WTC11 (cell line): ENCODE data around the gene PPARA. TPM values are rescaled to one million over a fixed set of nuclear protein-coding genes. Genes with fewer than 3 reads are reported as not detected.

Experiments
- ATF3 ChIP-seq: sonication (generic); formaldehyde crosslinking; conservative IDR thresholded peaks from 2 replicates; pipeline ENCODE4 v1.8.1; 2022; ENCODE audit warnings: mild to moderate bottlenecking, missing genetic modification reagents
- ATF6 ChIP-seq: sonication (generic); formaldehyde crosslinking; IDR thresholded peaks from 2 replicates; pipeline ENCODE4 v1.8.1; 2023; ENCODE audit warnings: mild to moderate bottlenecking, missing genetic modification reagents
- CREB1 ChIP-seq: sonication (generic); formaldehyde crosslinking; IDR thresholded peaks from 2 replicates; pipeline ENCODE4 v1.8.0; 2023; ENCODE audit warnings: mild to moderate bottlenecking, missing genetic modification reagents
- CTCF ChIP-seq: fragments of 200-600 bp; IDR thresholded peaks from 2 replicates; pipeline ENCODE4 v1.8.0; 2022; ENCODE audit warnings: antibody characterized with exemption
- EMX1 ChIP-seq: fragments of 250-450 bp; sonication (Bioruptor Pico); IDR thresholded peaks from 2 replicates; pipeline ENCODE4 v1.8.0; 2021; ENCODE audit warnings: mild to moderate bottlenecking
- ETV6 ChIP-seq: sonication (generic); formaldehyde crosslinking; IDR thresholded peaks from 2 replicates; pipeline ENCODE4 v1.8.1; 2022; ENCODE audit warnings: mild to moderate bottlenecking, missing genetic modification reagents
- FOXJ3 ChIP-seq: sonication (generic); formaldehyde crosslinking; IDR thresholded peaks from 2 replicates; pipeline ENCODE4 v1.9.0; 2021; ENCODE audit warnings: missing genetic modification reagents, mild to moderate bottlenecking, borderline replicate concordance
- MXD4 ChIP-seq: fragments of 250-450 bp; sonication (Bioruptor Pico); IDR thresholded peaks from 2 replicates; pipeline ENCODE4 v1.8.0; 2021; ENCODE audit warnings: mild to moderate bottlenecking, moderate library complexity, borderline replicate concordance
- NFATC4 ChIP-seq: fragments of 250-450 bp; sonication (Bioruptor Pico); IDR thresholded peaks from 2 replicates; pipeline ENCODE4 v1.9.0; 2021; ENCODE audit warnings: mild to moderate bottlenecking
- OVOL2 ChIP-seq: fragments of 250-450 bp; sonication (Bioruptor Pico); IDR thresholded peaks from 2 replicates; pipeline ENCODE4 v1.9.0; 2021; ENCODE audit warnings: mild to moderate bottlenecking, borderline replicate concordance
- PRRX2 ChIP-seq: fragments of 250-450 bp; sonication (Bioruptor Pico); IDR thresholded peaks from 2 replicates; pipeline ENCODE4 v1.8.0; 2021; ENCODE audit warnings: mild to moderate bottlenecking
- SMAD3 ChIP-seq: sonication (generic); formaldehyde crosslinking; IDR thresholded peaks from 2 replicates; pipeline ENCODE4 v1.8.0; 2022; ENCODE audit warnings: missing genetic modification reagents, mild to moderate bottlenecking, borderline replicate concordance
- TP53 ChIP-seq: sonication (generic); formaldehyde crosslinking; IDR thresholded peaks from 2 replicates; pipeline ENCODE4 v1.8.1; 2023; ENCODE audit warnings: mild to moderate bottlenecking, missing genetic modification reagents
- ZBTB21 ChIP-seq: sonication (generic); formaldehyde crosslinking; IDR thresholded peaks from 2 replicates; pipeline ENCODE4 v1.8.1; 2023; ENCODE audit warnings: mild to moderate bottlenecking, missing genetic modification reagents, borderline replicate concordance
- ZNF138 ChIP-seq: sonication (generic); formaldehyde crosslinking; conservative IDR thresholded peaks from 2 replicates; pipeline ENCODE4 v1.8.1; 2022; ENCODE audit warnings: mild to moderate bottlenecking, moderate library complexity, missing genetic modification reagents
- ZNF219 ChIP-seq: sonication (generic); formaldehyde crosslinking; IDR thresholded peaks from 2 replicates; pipeline ENCODE4 v1.8.0; 2023; ENCODE audit warnings: missing genetic modification reagents, mild to moderate bottlenecking, borderline replicate concordance
- ZNF232 ChIP-seq: sonication (generic); formaldehyde crosslinking; IDR thresholded peaks from 2 replicates; pipeline ENCODE4 v1.8.0; 2022; ENCODE audit warnings: mild to moderate bottlenecking, missing genetic modification reagents
- ZNF532 ChIP-seq: fragments of 250-450 bp; sonication (Bioruptor Pico); IDR thresholded peaks from 2 replicates; pipeline ENCODE4 v1.9.0; 2021; ENCODE audit warnings: mild to moderate bottlenecking, borderline replicate concordance
- total RNA-seq: library from RNA; stranded (reverse); gene quantifications from 3 replicates; pipeline ENCODE4 v1.2.3, GENCODE V29; 2021
- TF ChIP-seq, protein P1 (sequence below): fragments of 250-450 bp; sonication (Bioruptor Pico); IDR thresholded peaks from 2 replicates; pipeline ENCODE4 v1.9.0; 2021; ENCODE audit warnings: moderate library complexity, mild to moderate bottlenecking, inconsistent platforms, borderline replicate concordance
- TF ChIP-seq, protein P2 (sequence below): sonication (generic); formaldehyde crosslinking; IDR thresholded peaks from 2 replicates; pipeline ENCODE4 v1.8.0; 2022; ENCODE audit warnings: mild to moderate bottlenecking, missing genetic modification reagents
- TF ChIP-seq, protein P3 (sequence below): sonication (generic); formaldehyde crosslinking; IDR thresholded peaks from 2 replicates; pipeline ENCODE4 v1.8.1; 2022; ENCODE audit warnings: mild to moderate bottlenecking, missing genetic modification reagents, moderate library complexity, borderline replicate concordance
- TF ChIP-seq, protein P4 (sequence below): sonication (generic); formaldehyde crosslinking; IDR thresholded peaks from 2 replicates; pipeline ENCODE4 v1.8.1; 2022; ENCODE audit warnings: low read depth, mild to moderate bottlenecking, moderate library complexity, missing genetic modification reagents, borderline replicate concordance
- TF ChIP-seq, protein P5 (sequence below): sonication (generic); formaldehyde crosslinking; IDR thresholded peaks from 2 replicates; pipeline ENCODE4 v1.8.1; 2023; ENCODE audit warnings: mild to moderate bottlenecking, moderate library complexity, missing genetic modification reagents

Gene PPARA
- total RNA-seq, 1 experiment from 2014 or later: 9.3 TPM

DNA sequence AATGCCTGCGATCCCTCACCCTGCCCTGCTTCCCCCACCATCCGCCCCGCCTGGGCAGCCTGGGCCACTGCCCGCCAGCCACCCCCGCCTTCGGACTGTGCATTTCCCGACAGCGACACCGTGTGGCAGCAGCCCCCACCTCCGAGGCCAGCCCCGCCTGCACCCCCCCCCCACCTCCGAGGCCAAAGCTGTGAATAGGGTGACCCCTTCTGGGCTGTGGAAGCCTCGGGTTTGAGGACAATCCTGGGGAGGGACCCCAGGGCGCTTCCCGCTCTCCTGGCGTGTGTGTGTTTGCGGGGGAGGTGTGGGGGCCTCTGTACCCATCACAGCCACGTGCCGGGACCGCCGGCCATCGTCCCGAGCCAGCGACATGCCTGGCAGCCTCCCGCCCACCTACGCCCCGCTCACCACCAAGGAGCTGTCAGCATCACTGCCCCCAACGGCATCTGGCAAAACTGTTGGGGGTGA, 33.8 kb upstream of the PPARA start (continued):
- TF ChIP-seq, protein P1, sequence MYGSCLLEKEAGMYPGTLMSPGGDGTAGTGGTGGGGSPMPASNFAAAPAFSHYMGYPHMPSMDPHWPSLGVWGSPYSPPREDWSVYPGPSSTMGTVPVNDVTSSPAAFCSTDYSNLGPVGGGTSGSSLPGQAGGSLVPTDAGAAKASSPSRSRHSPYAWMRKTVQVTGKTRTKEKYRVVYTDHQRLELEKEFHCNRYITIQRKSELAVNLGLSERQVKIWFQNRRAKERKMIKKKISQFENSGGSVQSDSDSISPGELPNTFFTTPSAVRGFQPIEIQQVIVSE (CRISPR knock-in tag): no peak
- TF ChIP-seq CREB1 (CRISPR knock-in tag) (no peak), PRRX2 (CRISPR knock-in tag) (no peak), NFATC4 (no peak), ATF3 (CRISPR knock-in tag) (no peak), ATF6 (no peak), CTCF (peak; percentile 49; the same call in 1 of the 2 replicates), SMAD3 (no peak), TP53 (CRISPR knock-in tag) (0 out of 2 replicates have a peak, but pooled peaks have one; percentile 17), ZNF232 (CRISPR knock-in tag) (no peak), FOXJ3 (CRISPR knock-in tag) (no peak), ZNF219 (CRISPR knock-in tag) (no peak), ETV6 (peak; percentile 53; the same call in 1 of the 2 replicates), ZBTB21 (CRISPR knock-in tag) (0 out of 2 replicates have a peak, but pooled peaks have one; percentile 24), ZNF532 (no peak), EMX1 (no peak), MXD4 (no peak), ZNF138 (no peak), OVOL2 (CRISPR knock-in tag) (no peak)
- TF ChIP-seq, protein P2, sequence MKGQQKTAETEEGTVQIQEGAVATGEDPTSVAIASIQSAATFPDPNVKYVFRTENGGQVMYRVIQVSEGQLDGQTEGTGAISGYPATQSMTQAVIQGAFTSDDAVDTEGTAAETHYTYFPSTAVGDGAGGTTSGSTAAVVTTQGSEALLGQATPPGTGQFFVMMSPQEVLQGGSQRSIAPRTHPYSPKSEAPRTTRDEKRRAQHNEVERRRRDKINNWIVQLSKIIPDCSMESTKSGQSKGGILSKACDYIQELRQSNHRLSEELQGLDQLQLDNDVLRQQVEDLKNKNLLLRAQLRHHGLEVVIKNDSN: no peak
- TF ChIP-seq, protein P3, sequence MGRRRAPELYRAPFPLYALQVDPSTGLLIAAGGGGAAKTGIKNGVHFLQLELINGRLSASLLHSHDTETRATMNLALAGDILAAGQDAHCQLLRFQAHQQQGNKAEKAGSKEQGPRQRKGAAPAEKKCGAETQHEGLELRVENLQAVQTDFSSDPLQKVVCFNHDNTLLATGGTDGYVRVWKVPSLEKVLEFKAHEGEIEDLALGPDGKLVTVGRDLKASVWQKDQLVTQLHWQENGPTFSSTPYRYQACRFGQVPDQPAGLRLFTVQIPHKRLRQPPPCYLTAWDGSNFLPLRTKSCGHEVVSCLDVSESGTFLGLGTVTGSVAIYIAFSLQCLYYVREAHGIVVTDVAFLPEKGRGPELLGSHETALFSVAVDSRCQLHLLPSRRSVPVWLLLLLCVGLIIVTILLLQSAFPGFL: no peak
- TF ChIP-seq, protein P4, sequence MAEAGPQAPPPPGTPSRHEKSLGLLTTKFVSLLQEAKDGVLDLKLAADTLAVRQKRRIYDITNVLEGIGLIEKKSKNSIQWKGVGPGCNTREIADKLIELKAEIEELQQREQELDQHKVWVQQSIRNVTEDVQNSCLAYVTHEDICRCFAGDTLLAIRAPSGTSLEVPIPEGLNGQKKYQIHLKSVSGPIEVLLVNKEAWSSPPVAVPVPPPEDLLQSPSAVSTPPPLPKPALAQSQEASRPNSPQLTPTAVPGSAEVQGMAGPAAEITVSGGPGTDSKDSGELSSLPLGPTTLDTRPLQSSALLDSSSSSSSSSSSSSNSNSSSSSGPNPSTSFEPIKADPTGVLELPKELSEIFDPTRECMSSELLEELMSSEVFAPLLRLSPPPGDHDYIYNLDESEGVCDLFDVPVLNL (CRISPR knock-in tag): no peak
- TF ChIP-seq, protein P5, sequence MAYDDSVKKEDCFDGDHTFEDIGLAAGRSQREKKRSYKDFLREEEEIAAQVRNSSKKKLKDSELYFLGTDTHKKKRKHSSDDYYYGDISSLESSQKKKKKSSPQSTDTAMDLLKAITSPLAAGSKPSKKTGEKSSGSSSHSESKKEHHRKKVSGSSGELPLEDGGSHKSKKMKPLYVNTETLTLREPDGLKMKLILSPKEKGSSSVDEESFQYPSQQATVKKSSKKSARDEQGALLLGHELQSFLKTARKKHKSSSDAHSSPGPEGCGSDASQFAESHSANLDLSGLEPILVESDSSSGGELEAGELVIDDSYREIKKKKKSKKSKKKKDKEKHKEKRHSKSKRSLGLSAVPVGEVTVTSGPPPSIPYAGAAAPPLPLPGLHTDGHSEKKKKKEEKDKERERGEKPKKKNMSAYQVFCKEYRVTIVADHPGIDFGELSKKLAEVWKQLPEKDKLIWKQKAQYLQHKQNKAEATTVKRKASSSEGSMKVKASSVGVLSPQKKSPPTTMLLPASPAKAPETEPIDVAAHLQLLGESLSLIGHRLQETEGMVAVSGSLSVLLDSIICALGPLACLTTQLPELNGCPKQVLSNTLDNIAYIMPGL (CRISPR knock-in tag): peak; percentile 85; the same call in 1 of the 2 replicates
